Liver (tissue), 9 donors: ENCODE data around the gene B4GALT6. TPM values are rescaled to one million over a fixed set of nuclear protein-coding genes. Genes with fewer than 3 reads are reported as not detected.

Experiments used
- DNase-seq: peaks from one replicate; pipeline ENCODE4 v3.0.0-alpha.2; 2017; ENCODE audit warnings: low spot score
- H3K27ac ChIP-seq, 2 donors: one replicate each; pipeline ENCODE4 v1.7.0; 2013; ENCODE audit warnings: inconsistent platforms in 2 of 2, low read length in 2 of 2, control low read depth in 1 of 2, low read depth in 1 of 2, mild to moderate bottlenecking in 1 of 2
- H3K27me3 ChIP-seq, 4 donors: one replicate each; pipeline versions ENCODE4 v1.6.1 to v1.7.0; 2013; ENCODE audit warnings: low read length in 3 of 4, inconsistent platforms in 1 of 4, mild to moderate bottlenecking in 1 of 4, moderate library complexity in 1 of 4; ENCODE audit not compliant: control insufficient read depth in 4 of 4, insufficient read depth in 4 of 4
- H3K36me3 ChIP-seq, 4 donors: one replicate each; pipeline versions ENCODE4 v1.6.1 to v1.7.0; 2013; ENCODE audit warnings: low read length in 3 of 4, mild to moderate bottlenecking in 3 of 4, low read depth in 1 of 4, moderate library complexity in 1 of 4; ENCODE audit not compliant: control insufficient read depth in 4 of 4, insufficient read depth in 3 of 4
- H3K4me1 ChIP-seq, 4 donors: one replicate each; pipeline versions ENCODE4 v1.6.1 to v1.7.0; 2013; ENCODE audit warnings: low read length in 3 of 4, mild to moderate bottlenecking in 3 of 4, moderate library complexity in 1 of 4; ENCODE audit not compliant: control insufficient read depth in 4 of 4, insufficient read depth in 4 of 4
- H3K4me3 ChIP-seq, 3 donors: one replicate each; pipeline versions ENCODE4 v1.6.1 to v1.7.0; 2013; ENCODE audit warnings: low read length in 3 of 3, control low read depth in 1 of 3, low read depth in 1 of 3, mild to moderate bottlenecking in 1 of 3
- H3K9ac ChIP-seq, 2 donors: one replicate each; pipeline ENCODE4 v1.7.0; 2013; ENCODE audit warnings: low read length in 2 of 2, mild to moderate bottlenecking in 2 of 2, moderate library complexity in 2 of 2, control low read depth in 1 of 2, low read depth in 1 of 2
- H3K9me3 ChIP-seq, 4 donors: one replicate each; pipeline versions ENCODE4 v1.6.1 to v1.7.0; 2013; ENCODE audit warnings: low read length in 3 of 4; ENCODE audit not compliant: control insufficient read depth in 4 of 4
- EGR1 ChIP-seq, 2 donors: IDR thresholded peaks; 2 replicates each; pipeline ENCODE4 v1.6.1; 2016 to 2018; ENCODE audit warnings: antibody characterized with exemption in 2 of 2, low read depth in 2 of 2
- FOXA1 ChIP-seq: IDR thresholded peaks from 2 replicates; pipeline ENCODE4 v1.6.1; 2016; ENCODE audit warnings: antibody characterized with exemption
- FOXA2 ChIP-seq: IDR thresholded peaks from 2 replicates; pipeline ENCODE4 v1.6.1; 2016; ENCODE audit warnings: antibody characterized with exemption
- GABPA ChIP-seq, 2 donors: IDR thresholded peaks in 1 of 2; conservative IDR thresholded peaks in 1 of 2; 2 replicates each; pipeline ENCODE4 v1.6.1; 2016; ENCODE audit warnings: antibody characterized with exemption in 2 of 2, mild to moderate bottlenecking in 1 of 2, moderate library complexity in 1 of 2
- HNF4A ChIP-seq, 2 donors: conservative IDR thresholded peaks; 2 replicates each; pipeline ENCODE4 v1.6.1; 2016; ENCODE audit warnings: antibody characterized with exemption in 2 of 2, mild to moderate bottlenecking in 2 of 2
- HNF4G ChIP-seq: IDR thresholded peaks from 2 replicates; pipeline ENCODE4 v1.6.1; 2016; ENCODE audit warnings: antibody characterized with exemption
- NR2F2 ChIP-seq: IDR thresholded peaks from 2 replicates; pipeline ENCODE4 v1.6.1; 2016; ENCODE audit warnings: antibody characterized with exemption
- RAD21 ChIP-seq, 2 donors: IDR thresholded peaks; 2 replicates each; pipeline ENCODE4 v1.6.1; 2016; ENCODE audit warnings: antibody characterized with exemption in 2 of 2, mild to moderate bottlenecking in 2 of 2
- RXRA ChIP-seq, 2 donors: IDR thresholded peaks; 2 replicates each; pipeline ENCODE4 v1.6.1; 2017 to 2018; ENCODE audit warnings: antibody characterized with exemption in 2 of 2, mild to moderate bottlenecking in 1 of 2
- SP1 ChIP-seq: IDR thresholded peaks from 2 replicates; pipeline ENCODE4 v1.6.1; 2018; ENCODE audit warnings: antibody characterized with exemption, mild to moderate bottlenecking
- TAF1 ChIP-seq: conservative IDR thresholded peaks from 2 replicates; pipeline ENCODE4 v1.6.1; 2016; ENCODE audit warnings: antibody characterized with exemption, mild to moderate bottlenecking
- YY1 ChIP-seq: IDR thresholded peaks from 2 replicates; pipeline ENCODE4 v1.6.1; 2016; ENCODE audit warnings: antibody characterized with exemption, mild to moderate bottlenecking
- WGBS: extraction: QIAGEN DNeasy Blood & Tissue Kit; methylation state at CpG from one replicate; pipeline ENCODE4 v1.1.7; 2013; 5-methylcytosine and 5-hydroxymethylcytosine counted together
- polyA plus RNA-seq, 2 donors: library from polyadenylated mRNA; stranded (reverse) in 1 of 2; unstranded in 1 of 2; fragments of 200-250 nt in 1 of 2; fragments of >200 nt in 1 of 2; fragmentation: Nextera tagmentation in 1 of 2; extraction: Ambion mirVana in 1 of 2; gene quantifications; one replicate each; pipeline versions ENCODE4 v1.2.1 to v1.2.3, GENCODE V29; 2013 to 2015
- total RNA-seq, 2 donors: library from RNA; depleted of rRNA; stranded (reverse); fragments of >200 nt; gene quantifications; one replicate each; pipeline ENCODE4 v1.2.3, GENCODE V29; 2014
- TF ChIP-seq, protein P1 (sequence below): fragments of 150-350 bp; IDR thresholded peaks from 2 replicates; pipeline ENCODE4 v1.5.1; 2017; ENCODE audit warnings: improper control_type of control experiment, low read depth, low read length; ENCODE audit not compliant: missing input control
- TF ChIP-seq, protein P2 (sequence below): IDR thresholded peaks from 2 replicates; pipeline ENCODE4 v1.6.1; 2016; ENCODE audit warnings: antibody characterized with exemption
- TF ChIP-seq, protein P3 (sequence below): IDR thresholded peaks from 2 replicates; pipeline ENCODE4 v1.6.1; 2016; ENCODE audit warnings: antibody characterized with exemption
- donor health status: healthy.
- donor health status: healthy.
- donor health status: healthy.
- donor health status: healthy.
- donor health status: healthy.

Gene B4GALT6
- total and polyA plus RNA-seq, 4 donors = 0.48 to 4.2 (median 0.61) TPM

DNA sequence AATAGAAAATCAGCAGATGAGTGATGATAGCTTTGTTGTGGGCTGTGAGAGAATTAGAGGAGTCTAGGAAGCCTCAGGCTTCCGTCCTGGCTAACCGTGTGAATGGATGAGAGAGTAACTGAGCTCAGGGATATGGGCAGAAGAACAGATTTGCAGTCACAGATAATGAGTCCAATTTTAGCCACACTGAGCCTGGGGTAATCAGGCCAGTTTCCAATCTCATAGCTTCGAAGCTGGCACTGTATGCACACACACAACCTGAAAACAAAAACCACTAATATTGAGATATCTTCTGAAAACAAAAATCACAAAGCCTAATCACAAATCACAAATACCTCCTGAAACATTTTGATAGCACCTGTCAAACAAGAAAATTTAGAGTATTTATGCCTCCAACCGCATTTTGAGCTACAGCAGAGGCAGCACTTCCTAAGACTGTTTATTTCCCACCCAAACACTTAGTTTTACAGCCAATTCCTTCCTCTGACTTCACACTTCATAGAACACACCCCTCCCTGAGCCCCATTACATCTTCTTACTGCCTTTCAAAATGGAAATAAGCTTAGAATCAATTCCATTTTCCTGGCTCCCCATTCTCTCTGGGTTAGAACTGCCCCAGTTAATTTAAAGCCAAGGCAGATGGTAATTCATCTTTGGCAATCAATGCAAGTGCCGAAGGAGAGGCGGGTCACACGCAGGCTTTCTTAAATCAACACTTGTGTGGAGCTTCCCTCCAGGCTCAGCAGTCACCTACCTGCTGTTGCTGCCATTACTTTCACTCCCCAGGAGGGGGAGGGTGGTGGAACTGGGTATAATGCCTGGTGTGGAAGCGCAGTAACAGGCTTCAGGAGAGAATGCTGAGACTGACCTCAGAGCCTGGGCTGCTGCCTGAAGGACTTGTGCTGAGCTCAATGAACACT lies 73.8 kb downstream of the B4GALT6 start:
- H3K4me1 ChIP-seq = peaks cover 0 to 10% (median 6%) of the 10 kb centered on the region in 4 donors
- H3K27ac ChIP-seq = no peak overlapping the region
- H3K9ac ChIP-seq = no peak overlapping the region
- H3K9me3 ChIP-seq = no peaks in the 10 kb centered on the region
- no peaks in the 10 kb centered on the region for H3K27me3 ChIP-seq
- no peak for DNase-seq
- no peak overlapping the region for H3K4me3 ChIP-seq
- TF ChIP-seq HNF4G = no peak
- peak in 1 of 2 donors; percentile 54 for TF ChIP-seq RAD21 (IDR thresholded peaks at IDR 0.05)
- TF ChIP-seq, protein P1, sequence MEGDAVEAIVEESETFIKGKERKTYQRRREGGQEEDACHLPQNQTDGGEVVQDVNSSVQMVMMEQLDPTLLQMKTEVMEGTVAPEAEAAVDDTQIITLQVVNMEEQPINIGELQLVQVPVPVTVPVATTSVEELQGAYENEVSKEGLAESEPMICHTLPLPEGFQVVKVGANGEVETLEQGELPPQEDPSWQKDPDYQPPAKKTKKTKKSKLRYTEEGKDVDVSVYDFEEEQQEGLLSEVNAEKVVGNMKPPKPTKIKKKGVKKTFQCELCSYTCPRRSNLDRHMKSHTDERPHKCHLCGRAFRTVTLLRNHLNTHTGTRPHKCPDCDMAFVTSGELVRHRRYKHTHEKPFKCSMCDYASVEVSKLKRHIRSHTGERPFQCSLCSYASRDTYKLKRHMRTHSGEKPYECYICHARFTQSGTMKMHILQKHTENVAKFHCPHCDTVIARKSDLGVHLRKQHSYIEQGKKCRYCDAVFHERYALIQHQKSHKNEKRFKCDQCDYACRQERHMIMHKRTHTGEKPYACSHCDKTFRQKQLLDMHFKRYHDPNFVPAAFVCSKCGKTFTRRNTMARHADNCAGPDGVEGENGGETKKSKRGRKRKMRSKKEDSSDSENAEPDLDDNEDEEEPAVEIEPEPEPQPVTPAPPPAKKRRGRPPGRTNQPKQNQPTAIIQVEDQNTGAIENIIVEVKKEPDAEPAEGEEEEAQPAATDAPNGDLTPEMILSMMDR = peak; percentile 6
- no peak for TF ChIP-seq GABPA (IDR thresholded peaks at IDR 0.05 in 1 of 2, conservative IDR thresholded peaks at IDR 0.05 in 1 of 2)
- TF ChIP-seq, protein P2, sequence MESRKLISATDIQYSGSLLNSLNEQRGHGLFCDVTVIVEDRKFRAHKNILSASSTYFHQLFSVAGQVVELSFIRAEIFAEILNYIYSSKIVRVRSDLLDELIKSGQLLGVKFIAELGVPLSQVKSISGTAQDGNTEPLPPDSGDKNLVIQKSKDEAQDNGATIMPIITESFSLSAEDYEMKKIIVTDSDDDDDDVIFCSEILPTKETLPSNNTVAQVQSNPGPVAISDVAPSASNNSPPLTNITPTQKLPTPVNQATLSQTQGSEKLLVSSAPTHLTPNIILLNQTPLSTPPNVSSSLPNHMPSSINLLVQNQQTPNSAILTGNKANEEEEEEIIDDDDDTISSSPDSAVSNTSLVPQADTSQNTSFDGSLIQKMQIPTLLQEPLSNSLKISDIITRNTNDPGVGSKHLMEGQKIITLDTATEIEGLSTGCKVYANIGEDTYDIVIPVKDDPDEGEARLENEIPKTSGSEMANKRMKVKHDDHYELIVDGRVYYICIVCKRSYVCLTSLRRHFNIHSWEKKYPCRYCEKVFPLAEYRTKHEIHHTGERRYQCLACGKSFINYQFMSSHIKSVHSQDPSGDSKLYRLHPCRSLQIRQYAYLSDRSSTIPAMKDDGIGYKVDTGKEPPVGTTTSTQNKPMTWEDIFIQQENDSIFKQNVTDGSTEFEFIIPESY = no peak
- no peak for TF ChIP-seq SP1
- WGBS = 70% methylated on average over 8 of the region's 8 CpGs
- no peaks in the 10 kb centered on the region for H3K36me3 ChIP-seq

DNA sequence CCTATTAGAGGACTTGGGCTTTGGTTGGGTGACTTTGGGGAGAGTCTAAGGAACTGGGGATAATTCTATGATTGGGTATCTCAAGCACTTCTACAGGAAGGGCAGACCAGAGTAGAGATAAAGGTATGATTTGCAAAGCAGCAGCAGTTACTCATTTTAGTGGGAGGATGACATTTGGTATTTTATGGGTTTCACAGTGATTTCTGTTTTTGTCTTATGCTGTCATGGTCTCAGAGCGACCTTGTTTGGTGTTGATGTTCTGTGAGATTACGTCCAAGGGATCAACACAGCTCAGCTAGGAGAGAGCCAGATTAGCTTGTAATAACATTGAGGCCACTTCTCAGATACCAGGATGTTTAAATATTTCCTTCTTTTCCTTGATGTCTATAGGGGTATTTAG lies 74.5 kb downstream of the B4GALT6 start:
- Histone ChIP-seq H3K9ac (no peak overlapping the region), H3K4me3 (no peak overlapping the region), H3K27ac (no peak overlapping the region), H3K27me3 (no peaks in the 10 kb centered on the region), H3K9me3 (no peaks in the 10 kb centered on the region), H3K36me3 (no peaks in the 10 kb centered on the region), H3K4me1 (peaks cover 0 to 10% (median 6%) of the 10 kb centered on the region in 4 donors)
- TF ChIP-seq, protein P2 = no peak
- TF ChIP-seq RXRA (IDR thresholded peaks at IDR 0.05) = no peak
- no peak for TF ChIP-seq NR2F2
- DNase-seq = no peak
- 93% methylated on average over 2 of the region's 2 CpGs for WGBS

DNA sequence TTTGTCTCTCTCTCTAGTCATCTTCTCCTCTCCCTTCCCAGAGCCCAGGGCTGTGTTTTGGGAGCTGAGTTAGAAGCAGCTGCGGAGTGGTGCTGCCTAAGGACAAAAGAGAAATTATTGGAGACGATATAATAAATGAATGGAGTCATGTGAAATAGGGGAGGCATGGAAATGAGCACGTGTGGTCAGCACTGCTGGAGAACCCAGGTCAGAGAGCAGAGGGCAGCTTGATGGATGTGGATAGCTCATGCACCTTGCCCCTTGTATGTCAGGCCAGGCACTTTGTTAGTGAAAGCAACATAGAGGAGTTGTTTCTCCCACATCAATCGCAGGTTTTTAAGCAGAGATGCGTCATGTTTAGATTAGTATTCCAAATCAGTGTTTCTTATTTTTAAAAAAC lies 77.0 kb downstream of the B4GALT6 start:
- H3K4me1 ChIP-seq = peaks cover 0 to 10% (median 6%) of the 10 kb centered on the region in 4 donors
- no peak for DNase-seq
- peak overlapping the region; percentile 14 to 32 for H3K27ac ChIP-seq
- H3K9me3 ChIP-seq = no peaks in the 10 kb centered on the region
- no peaks in the 10 kb centered on the region for H3K27me3 ChIP-seq
- H3K36me3 ChIP-seq = peaks cover 0 to 8% (median 0%) of the 10 kb centered on the region in 4 donors
- 48% methylated on average over 5 of the region's 5 CpGs for WGBS
- no peak overlapping the region for H3K9ac ChIP-seq
- H3K4me3 ChIP-seq = no peak overlapping the region
- TF ChIP-seq FOXA1 (peak; percentile 46), EGR1 (IDR thresholded peaks at IDR 0.05; ENCODE audit: low read depth in 2 of 2) (no peak), FOXA2 (peak; percentile 10), RAD21 (IDR thresholded peaks at IDR 0.05) (no peak), HNF4A (conservative IDR thresholded peaks at IDR 0.05) (peak; percentile 96 to 98), RXRA (IDR thresholded peaks at IDR 0.05) (peak; percentile 58 to 77), YY1 (peak; percentile 60), TAF1 (no peak)
- TF ChIP-seq, protein P3, sequence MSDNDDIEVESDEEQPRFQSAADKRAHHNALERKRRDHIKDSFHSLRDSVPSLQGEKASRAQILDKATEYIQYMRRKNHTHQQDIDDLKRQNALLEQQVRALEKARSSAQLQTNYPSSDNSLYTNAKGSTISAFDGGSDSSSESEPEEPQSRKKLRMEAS = peak; percentile 70
- TF ChIP-seq, protein P2 = no peak
